HG03135 (cell line): Measurements from ENCODE around the gene FARP1.

Source experiments
- ATAC-seq: cut with Tn5 transposase; IDR thresholded peaks from one replicate; pipeline ENCODE4 v1.9.1; 2021; ENCODE audit warnings: mild to moderate bottlenecking, moderate library complexity; ENCODE audit not compliant: unreplicated experiment

FARP1 gene

GRCh38 chr13:98198683-98199082, 55.8 kb downstream of the FARP1 start:
- no peak for ATAC-seq

- no peak for ATAC-seq
These were observed 56.6 kb downstream of the FARP1 start for GRCh38 chr13:98199480-98199879.

DNA sequence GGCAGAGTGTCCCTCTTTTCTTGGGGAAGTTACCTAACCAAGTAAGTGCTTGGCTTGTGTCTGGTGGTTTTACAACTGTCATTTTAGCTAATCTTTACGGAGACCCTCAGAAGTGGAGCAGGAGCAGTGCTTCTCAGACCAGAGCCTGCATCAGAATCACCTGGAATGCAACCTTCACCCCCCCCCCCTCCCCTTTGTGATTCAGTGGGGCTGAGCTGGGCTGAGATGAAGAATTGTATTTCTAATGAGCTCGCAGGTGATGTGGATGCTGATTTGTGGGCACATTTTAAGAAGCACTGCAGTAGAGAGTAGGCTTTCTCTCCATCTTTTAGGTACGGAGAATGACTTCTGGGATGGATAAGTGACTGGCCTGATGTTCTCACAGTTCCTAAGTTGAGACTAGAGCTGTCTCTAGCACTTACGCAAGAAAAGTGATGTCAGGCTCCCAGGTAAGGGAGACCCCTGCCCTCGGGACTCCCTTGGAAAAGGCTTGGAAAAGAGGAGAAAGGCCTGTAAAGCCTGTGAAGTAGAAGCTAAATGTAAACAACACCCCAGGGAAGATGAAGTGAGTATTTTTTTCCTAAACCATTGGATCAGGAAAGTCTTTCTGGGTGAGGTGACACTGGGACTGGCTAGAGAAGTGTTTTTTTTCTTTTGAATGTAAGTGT, 57.5 kb downstream of the FARP1 start:
- ATAC-seq = no peak

DNA sequence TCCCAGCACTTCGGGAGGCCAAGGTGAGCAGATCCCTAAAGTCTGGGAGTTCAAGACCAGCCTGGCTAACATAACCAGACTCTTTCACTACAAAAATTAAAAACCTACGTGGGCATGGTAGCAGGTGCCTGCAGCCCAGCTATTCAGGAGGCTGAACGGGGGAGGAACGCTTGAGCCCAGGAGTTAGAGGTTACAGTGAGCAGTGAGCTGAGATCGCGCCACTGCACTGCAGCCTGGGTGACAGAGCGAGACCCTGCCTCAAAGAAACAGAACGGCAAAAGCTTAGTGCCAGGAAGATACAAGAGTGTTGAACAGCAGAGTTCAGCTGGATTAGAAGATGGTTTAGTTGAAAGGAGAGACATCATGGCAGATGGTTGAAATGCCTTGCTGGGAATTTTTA, 58.3 kb downstream of the FARP1 start:
- no peak for ATAC-seq

DNA sequence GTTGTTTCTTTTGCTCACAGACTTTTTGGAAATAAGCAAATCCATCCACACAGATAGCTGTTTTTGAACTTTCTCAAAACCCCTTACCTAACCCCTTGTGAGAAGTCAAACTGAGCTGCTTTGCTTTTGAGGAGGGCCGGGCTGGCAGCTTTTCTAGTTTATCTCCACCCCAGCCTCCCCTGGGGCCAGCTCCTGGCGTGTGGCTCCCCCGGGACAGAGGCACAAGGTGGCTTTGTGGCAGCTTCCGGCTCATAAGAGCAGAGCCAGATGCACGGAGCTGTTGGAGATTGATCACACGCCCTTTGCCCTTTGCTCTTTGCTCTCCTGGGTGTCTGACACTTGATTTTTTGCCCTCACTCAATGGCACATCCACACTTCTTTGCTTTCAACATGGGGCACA, 59.1 kb downstream of the FARP1 start:
- ATAC-seq = no peak

DNA sequence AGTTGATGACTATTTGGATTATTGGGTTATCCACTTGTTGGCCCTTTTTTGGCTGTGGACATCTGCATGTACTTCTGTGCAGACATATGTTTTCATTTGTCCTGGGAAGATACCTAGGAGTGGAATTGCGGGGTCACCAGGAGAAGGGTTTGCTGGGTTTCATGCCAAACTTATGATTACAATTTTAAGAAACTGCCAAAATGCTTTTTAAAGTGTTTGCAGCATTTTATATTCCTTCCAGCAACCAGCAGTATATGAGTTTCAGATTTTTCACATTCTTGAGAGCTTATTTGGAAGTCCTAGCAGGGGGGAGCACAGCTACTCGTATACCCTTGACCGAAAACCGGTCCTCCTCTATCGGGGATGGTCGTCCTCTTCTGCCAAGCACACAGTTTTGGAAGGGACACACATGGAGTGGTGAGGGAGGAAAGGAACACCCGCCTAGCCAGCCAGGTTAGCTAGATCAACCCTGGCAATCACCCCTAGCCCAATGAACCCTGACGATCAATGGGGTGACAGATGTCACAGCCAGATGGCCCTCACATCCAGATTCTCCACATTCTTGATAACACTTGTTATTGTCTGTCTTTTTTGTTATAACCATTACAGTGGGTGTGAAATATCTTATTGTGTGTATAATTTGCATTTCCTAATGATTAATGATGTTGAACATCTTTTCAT, 60.9 kb downstream of the FARP1 start:
- ATAC-seq = no peak

DNA sequence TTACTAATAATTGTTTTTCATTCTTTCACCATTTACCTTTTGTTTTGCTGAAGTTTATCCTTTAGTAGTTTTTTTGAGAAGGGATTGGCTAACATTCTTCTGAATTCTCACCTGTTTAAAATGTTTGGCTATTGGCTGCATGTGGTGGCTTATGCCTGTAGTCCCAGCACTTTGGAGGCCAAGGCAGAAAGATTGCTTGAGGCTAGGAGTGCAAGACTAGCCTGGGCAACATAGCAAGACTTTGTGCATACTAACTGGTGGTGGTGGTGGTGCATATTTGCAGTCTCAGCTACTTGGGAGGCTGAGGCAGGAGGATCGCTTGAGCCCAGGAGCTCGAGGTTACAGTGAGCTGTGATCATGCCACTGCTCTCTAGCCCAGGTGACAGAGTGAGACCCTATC, 61.7 kb downstream of the FARP1 start:
- ATAC-seq = no peak

DNA sequence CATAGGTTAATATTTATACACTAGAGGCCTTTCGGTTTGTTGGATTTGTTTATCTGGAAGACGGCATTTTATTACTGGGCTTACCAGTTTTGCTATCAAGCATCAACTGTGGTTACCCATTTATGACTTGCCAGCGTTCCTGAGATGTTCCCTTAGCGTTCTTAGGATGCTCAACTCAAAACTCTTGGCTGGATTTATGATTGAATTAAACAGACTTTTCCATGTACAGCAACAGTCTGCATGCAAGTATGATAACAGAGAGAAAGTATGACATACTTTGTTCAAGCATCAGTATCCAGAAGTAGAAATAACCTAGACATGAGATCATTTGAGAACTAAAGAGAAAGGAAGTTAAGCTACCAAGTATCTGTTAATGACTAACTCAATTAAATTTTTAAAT, 64.1 kb downstream of the FARP1 start:
- no peak for ATAC-seq

DNA sequence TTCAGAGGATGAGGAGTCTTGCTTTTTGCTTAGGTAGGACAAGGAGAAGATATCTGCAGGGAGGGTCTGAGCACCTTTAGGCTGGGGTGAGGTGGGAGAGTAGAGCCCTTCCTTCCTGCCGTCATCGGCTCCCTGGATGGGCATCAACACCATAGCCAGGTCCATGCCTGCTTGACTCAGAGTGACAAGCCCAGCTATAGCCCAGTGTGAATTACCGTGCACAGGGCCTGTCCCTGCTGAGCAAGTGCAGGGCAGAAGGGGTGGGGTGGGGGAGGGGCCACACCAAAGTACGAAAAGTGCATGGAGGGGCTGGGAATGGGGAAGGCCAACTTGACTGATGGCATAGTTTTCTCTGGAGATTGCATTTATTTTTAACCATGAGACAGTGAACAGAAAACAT, 64.5 kb downstream of the FARP1 start:
- ATAC-seq = no peak

- ATAC-seq = no peak
These were observed 65.7 kb downstream of the FARP1 start for GRCh38 chr13:98208606-98209005.

GRCh38 chr13:98212763-98213162, 69.9 kb downstream of the FARP1 start:
- no peak for ATAC-seq

- ATAC-seq = no peak
These were observed 70.5 kb downstream of the FARP1 start for GRCh38 chr13:98213354-98213753.

DNA sequence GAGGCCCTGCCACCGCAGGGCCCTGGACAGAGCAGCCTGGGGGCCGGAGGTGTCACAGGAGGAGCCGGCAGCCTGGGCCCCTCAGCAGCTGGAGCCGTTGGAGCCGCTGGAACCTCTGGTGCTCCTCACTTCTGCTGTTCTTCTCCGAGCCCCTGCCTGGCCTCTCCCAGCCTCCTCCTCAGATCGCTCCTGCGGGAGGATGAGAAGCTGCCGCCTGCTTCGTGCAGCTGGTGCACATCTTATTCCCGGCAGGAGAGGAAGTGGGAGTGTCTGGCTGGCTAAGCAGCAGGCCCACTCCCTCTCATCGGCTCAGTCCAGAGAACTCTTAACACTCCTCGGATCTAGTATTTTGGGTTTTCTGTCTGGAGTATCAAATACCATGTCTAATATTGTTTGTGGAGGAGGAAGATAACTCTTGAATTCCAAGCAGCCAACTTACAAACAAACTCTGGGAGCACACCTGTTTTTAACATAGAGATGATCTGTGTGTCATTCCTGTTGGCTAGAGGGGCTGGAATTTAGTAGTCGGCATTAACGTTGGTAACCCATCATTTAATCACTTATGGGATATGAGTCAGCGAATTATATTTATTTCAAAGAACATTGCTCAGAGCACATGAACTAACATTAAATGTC, 71.2 kb downstream of the FARP1 start:
- no peak for ATAC-seq

- no peak for ATAC-seq
These were observed 71.8 kb downstream of the FARP1 start for GRCh38 chr13:98214707-98215106.

GRCh38 chr13:98215508-98215907, 72.6 kb downstream of the FARP1 start:
- no peak for ATAC-seq

DNA sequence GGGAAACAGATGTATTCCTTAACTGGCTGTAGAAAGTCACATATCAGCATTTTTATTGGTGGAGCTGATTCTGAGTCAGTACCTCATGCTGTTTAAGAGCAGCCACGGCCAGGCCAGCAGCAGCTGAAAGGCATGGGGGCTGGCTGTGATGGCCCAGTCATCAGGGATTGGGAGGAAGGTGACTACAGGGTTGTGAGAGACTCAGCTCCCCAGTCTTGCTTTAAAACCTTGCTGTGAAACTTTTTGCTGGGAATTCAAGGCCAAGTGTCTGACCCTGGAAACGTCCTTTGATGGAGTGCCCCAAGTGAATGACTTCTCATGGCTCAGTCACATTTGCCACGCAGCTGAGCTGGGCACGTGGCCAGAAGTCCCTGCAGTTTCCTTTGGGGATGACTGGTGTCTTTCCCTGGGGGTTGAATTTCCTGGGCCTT, 73.3 kb downstream of the FARP1 start:
- no peak for ATAC-seq

- ATAC-seq = no peak
These were observed 73.9 kb downstream of the FARP1 start for GRCh38 chr13:98216711-98217285.

DNA sequence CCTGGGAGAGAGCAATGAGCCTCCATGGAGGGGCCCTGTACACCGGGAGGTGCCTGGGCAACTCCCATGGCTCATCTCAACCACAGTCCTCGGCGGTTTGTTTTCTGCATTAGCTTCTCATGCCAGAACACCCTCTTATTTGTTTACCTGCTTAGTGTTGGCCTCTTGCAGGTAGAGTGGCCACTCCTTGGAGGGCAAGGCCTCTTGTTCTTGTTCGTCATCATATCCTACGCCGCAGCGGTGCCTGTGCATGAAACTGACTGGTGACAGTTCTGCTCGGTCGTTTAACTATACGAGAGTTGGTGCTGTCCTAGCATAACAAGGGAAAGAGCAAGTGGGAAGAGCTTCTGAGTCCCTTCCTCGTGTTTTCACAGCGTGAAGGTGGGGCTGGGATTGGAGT, 74.7 kb downstream of the FARP1 start:
- ATAC-seq = no peak

DNA sequence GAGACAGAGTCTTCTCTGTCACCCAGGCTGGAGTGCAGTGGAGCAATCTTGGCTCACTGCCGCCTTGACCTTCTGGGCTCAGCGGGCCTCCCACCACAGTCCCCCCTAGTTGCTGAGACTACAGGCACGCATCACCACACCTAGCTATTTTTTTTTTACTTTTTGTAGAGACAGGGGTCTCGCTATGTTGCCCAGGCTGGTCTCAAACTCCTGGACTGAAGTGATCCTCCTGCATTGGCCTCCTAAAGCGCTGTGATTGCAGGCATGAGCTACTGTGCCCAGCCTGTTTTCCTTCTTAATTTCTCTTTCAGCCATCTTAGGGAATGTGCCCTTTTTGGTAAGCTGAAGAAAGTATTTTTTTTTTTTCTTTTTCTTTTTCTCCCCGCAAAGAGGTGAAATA, 76.8 kb downstream of the FARP1 start:
- ATAC-seq = no peak

GRCh38 chr13:98220271-98220791, 77.4 kb downstream of the FARP1 start:
- no peak for ATAC-seq

DNA sequence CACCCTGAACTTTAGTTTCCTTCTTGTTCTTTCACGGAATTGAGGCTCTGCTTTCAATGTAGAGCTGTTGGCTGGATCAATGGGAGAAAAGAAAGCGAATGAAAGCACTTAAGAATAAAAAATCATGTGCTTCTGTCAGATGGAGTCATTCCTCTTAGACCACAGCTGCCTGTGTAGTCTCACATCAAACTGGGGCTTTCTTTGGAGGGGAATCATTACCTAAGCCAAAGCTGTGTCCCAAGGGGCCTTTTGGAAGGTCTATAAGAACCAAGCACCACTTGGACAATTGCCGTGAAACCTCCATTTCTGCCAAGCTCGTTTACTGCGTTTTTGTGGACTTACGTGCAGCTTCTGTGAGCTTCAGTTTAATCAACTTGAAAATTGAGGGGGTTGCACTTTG, 78.3 kb downstream of the FARP1 start:
- no peak for ATAC-seq

- ATAC-seq = no peak
These were observed 79.2 kb downstream of the FARP1 start for GRCh38 chr13:98222081-98222554.
